DOHH2 (cell line): ENCODE results near the gene PLA1A.

ENCODE experiments used
- H3F3A ChIP-seq: fragments of 200-600 bp; sonication (generic), shearing (Covaris generic); 2 replicates; pipeline ENCODE4 v1.6.0; 2016; ENCODE audit warnings: antibody characterized with exemption, mild to moderate bottlenecking; ENCODE audit not compliant: control insufficient read depth, insufficient read depth
- H3K27ac ChIP-seq: fragments of 200-600 bp; sonication (generic); 2 replicates; pipeline ENCODE4 v1.5.1; 2014; ENCODE audit warnings: low read depth, mild to moderate bottlenecking, low read length, moderate library complexity
- H3K27me3 ChIP-seq: fragments of 200-600 bp; sonication (generic); 2 replicates; pipeline ENCODE4 v1.6.1; 2014; ENCODE audit warnings: mild to moderate bottlenecking, low read length, mixed read lengths; ENCODE audit not compliant: control insufficient read depth
- H3K36me3 ChIP-seq: fragments of 200-600 bp; sonication (generic); 2 replicates; pipeline ENCODE4 v1.6.1; 2014; ENCODE audit warnings: mild to moderate bottlenecking, low read length, moderate library complexity, mixed read lengths; ENCODE audit not compliant: control insufficient read depth
- H3K4me1 ChIP-seq: fragments of 200-600 bp; sonication (generic); 2 replicates; pipeline ENCODE4 v1.6.1; 2014; ENCODE audit warnings: mild to moderate bottlenecking, low read length, mixed read lengths; ENCODE audit not compliant: control insufficient read depth
- H3K4me2 ChIP-seq: fragments of 200-600 bp; sonication (generic); 2 replicates; pipeline ENCODE4 v1.6.0; 2014; ENCODE audit warnings: mild to moderate bottlenecking, low read length, moderate library complexity
- H3K4me3 ChIP-seq: fragments of 200-600 bp; sonication (generic); 2 replicates; pipeline ENCODE4 v1.5.1; 2014; ENCODE audit warnings: mild to moderate bottlenecking, low read length, mixed read lengths
- H3K79me2 ChIP-seq: fragments of 200-600 bp; sonication (generic); 2 replicates; pipeline ENCODE4 v1.6.1; 2014; ENCODE audit warnings: mild to moderate bottlenecking, low read length, mixed read lengths; ENCODE audit not compliant: control insufficient read depth
- H3K9me2 ChIP-seq: fragments of 200-600 bp; sonication (generic); replicated peaks from 2 replicates; pipeline ENCODE4 v1.6.1; 2014; ENCODE audit warnings: mild to moderate bottlenecking, low read length, mixed read lengths; ENCODE audit not compliant: control insufficient read depth
- H3K9me3 ChIP-seq: fragments of 200-600 bp; sonication (generic); 2 replicates; pipeline ENCODE4 v1.6.1; 2014; ENCODE audit warnings: antibody characterized with exemption, low read length, mixed read lengths; ENCODE audit not compliant: control insufficient read depth, insufficient read depth
- H4K20me1 ChIP-seq: fragments of 200-600 bp; sonication (generic); 2 replicates; pipeline ENCODE4 v1.6.0; 2014; ENCODE audit warnings: low read depth, mild to moderate bottlenecking, antibody characterized with exemption, low read length, moderate library complexity; ENCODE audit not compliant: control insufficient read depth, insufficient read depth
- EZH2phosphoT487 ChIP-seq: fragments of 200-600 bp; sonication (generic); IDR thresholded peaks from 2 replicates; pipeline ENCODE4 v1.6.1; 2017; ENCODE audit warnings: borderline replicate concordance, mild to moderate bottlenecking, antibody characterized with exemption, low read length, moderate library complexity, mixed read lengths
- TF ChIP-seq, protein P1 (sequence below): fragments of 200-600 bp; sonication (generic); IDR thresholded peaks from one replicate; pipeline ENCODE4 v1.5.1; 2014; ENCODE audit warnings: antibody characterized with exemption, mild to moderate bottlenecking, low read depth, low read length; ENCODE audit not compliant: poor library complexity, severe bottlenecking

PLA1A gene

DNA sequence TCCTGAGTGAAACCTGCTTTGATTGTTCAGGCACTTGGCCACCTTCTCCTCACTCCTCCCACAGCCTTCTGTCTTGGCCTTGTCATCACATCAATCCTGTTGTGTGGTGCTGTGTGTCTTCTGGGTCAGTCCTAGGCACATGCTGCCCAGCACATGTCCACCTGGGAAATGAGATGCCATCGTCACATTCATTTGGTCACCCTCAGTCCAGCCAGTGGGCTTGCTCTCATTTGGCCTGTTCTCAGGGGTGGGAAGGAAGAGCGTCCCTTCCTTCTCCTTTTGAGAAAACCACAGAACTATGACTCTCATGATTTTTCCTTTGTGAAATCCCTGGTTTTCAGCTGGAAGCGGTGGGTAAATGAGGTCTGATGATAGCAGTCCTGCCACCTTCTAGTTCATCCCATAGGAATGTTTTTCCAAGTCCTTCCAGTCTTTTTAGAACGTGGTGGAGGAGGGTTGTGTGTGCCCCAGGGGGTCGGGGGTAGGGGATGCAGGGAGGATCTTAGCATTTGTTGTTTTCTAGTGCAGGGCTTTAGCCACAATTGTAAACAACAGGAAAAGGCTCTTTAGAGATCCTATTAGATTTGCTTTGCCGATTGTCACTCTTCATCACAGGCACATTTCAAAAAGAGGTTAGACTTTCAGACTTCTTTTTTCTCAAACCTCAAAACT is 8.4 kb upstream of the PLA1A start:
- Histone ChIP-seq H3K9me3 (no peaks in the 10 kb centered on the region), H3K4me3 (no peak overlapping the region)

DNA sequence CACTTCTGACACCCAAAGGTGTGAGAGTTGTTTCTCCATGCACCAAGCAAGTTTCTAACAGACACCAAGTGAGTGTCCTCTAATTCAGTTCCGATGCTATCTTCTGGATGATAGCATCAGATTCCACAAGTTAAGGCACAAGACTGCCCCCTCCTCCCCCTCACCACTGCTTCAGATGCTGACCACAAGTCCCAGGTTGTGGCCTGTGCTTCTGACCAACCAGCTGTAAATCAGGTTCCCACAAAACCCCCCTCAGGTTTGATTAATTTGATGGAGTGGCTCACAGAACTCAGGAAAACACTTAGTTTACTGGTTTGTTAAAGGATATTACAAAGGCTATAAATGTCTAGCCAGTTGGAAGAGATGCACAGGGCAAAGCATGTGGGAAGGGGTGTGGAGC is 7.0 kb upstream of the PLA1A start:
- no peak overlapping the region for H3K4me3 ChIP-seq
- no peaks in the 10 kb centered on the region for H3F3A ChIP-seq
- no peaks in the 10 kb centered on the region for H3K9me2 ChIP-seq
- no peaks in the 10 kb centered on the region for H3K79me2 ChIP-seq
- H3K4me1 ChIP-seq: peaks cover 14% of the 10 kb centered on the region
- H3K27me3 ChIP-seq: peaks cover 6% of the 10 kb centered on the region; the same call in 1 of the 2 replicates
- H3K27ac ChIP-seq: no peak overlapping the region
- no peaks in the 10 kb centered on the region for H3K9me3 ChIP-seq
- no peaks in the 10 kb centered on the region for H4K20me1 ChIP-seq
- TF ChIP-seq, protein P1, sequence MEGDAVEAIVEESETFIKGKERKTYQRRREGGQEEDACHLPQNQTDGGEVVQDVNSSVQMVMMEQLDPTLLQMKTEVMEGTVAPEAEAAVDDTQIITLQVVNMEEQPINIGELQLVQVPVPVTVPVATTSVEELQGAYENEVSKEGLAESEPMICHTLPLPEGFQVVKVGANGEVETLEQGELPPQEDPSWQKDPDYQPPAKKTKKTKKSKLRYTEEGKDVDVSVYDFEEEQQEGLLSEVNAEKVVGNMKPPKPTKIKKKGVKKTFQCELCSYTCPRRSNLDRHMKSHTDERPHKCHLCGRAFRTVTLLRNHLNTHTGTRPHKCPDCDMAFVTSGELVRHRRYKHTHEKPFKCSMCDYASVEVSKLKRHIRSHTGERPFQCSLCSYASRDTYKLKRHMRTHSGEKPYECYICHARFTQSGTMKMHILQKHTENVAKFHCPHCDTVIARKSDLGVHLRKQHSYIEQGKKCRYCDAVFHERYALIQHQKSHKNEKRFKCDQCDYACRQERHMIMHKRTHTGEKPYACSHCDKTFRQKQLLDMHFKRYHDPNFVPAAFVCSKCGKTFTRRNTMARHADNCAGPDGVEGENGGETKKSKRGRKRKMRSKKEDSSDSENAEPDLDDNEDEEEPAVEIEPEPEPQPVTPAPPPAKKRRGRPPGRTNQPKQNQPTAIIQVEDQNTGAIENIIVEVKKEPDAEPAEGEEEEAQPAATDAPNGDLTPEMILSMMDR: no peak
- no peak for TF ChIP-seq EZH2phosphoT487
- H3K36me3 ChIP-seq: no peaks in the 10 kb centered on the region
- H3K4me2 ChIP-seq: no peak overlapping the region

More for the DNA sequence above, 8.4 kb upstream of the PLA1A start:
- Histone ChIP-seq H3F3A (no peaks in the 10 kb centered on the region), H3K79me2 (no peaks in the 10 kb centered on the region), H3K4me1 (peaks cover 14% of the 10 kb centered on the region), H3K27ac (no peak overlapping the region), H3K36me3 (no peaks in the 10 kb centered on the region), H3K27me3 (peaks cover 6% of the 10 kb centered on the region; the same call in 1 of the 2 replicates), H3K4me2 (no peak overlapping the region), H4K20me1 (no peaks in the 10 kb centered on the region), H3K9me2 (no peaks in the 10 kb centered on the region)
- TF ChIP-seq EZH2phosphoT487: no peak
- TF ChIP-seq, protein P1: no peak

DNA sequence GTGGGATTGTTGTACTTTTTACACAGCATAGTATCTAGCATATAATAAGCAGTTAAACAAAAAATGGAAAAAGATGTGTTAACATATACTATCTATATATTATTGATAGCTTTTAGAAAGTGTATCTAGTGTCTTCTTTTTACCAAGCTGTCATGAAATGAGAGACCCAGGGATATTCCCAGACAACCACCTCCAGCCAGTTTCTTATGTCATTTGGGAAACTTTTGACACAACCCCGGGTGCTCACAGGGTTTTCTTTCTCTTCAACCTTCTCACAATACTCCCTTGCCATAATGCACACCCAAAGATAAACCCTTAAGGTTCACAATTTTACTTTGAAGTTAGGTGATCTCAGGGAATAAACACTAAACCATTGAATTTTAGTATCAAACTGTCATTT is 4.8 kb upstream of the PLA1A start:
- Histone ChIP-seq H3F3A (no peaks in the 10 kb centered on the region), H3K36me3 (no peaks in the 10 kb centered on the region), H4K20me1 (no peaks in the 10 kb centered on the region), H3K4me3 (no peak overlapping the region), H3K9me2 (no peaks in the 10 kb centered on the region), H3K9me3 (no peaks in the 10 kb centered on the region), H3K4me1 (peaks cover 9% of the 10 kb centered on the region), H3K4me2 (no peak overlapping the region), H3K79me2 (no peaks in the 10 kb centered on the region), H3K27me3 (peaks cover 6% of the 10 kb centered on the region; the same call in 1 of the 2 replicates), H3K27ac (no peak overlapping the region)
- TF ChIP-seq, protein P1: no peak
- TF ChIP-seq EZH2phosphoT487: no peak
